Pancreas (tissue), 10 donors: ENCODE data around the gene THRA. TPM values are rescaled to one million over a fixed set of nuclear protein-coding genes. Genes with fewer than 3 reads are reported as not detected.
A peak's percentile ranks its signal among the peaks of the same experiment; 100 is the strongest.
"Not testable (repeated sequence)": the region's sequence is repeated elsewhere in the genome, so short reads cannot be mapped to it uniquely, and the experiment has no call there.

Source experiments
- ATAC-seq, 4 donors: fragments of 200-7000 bp; cut with Tn5 transposase; one replicate each; pipeline versions ENCODE4 v1.8.0 to v1.9.1; 2020; ENCODE audit warnings: mild to moderate bottlenecking in 4 of 4, moderate library complexity in 4 of 4
- DNase-seq, 6 donors: peaks; one replicate each; pipeline ENCODE4 v3.0.0-alpha.2; 2020
- FAIRE-seq: peaks from 2 replicates; lab custom pipeline; 2012; peaks lifted over from hg19 to GRCh38; lab: Jason Lieb, UNC
- H3K27ac ChIP-seq, 4 donors: fragments of 200-600 bp; sonication (generic); 1 replicate in 3 of 4; 2 replicates in 1 of 4; pipeline versions ENCODE4 v1.5.0 to v1.8.0; 2020
- H3K27me3 ChIP-seq, 4 donors: fragments of 200-600 bp; one replicate each; pipeline ENCODE4 v1.8.0; 2021
- H3K36me3 ChIP-seq, 3 donors: fragments of 200-600 bp; sonication (generic) in 1 of 3; one replicate each; pipeline versions ENCODE4 v1.5.0 to v1.8.0; 2020 to 2021
- H3K4me1 ChIP-seq, 3 donors: fragments of 200-600 bp; one replicate each; pipeline ENCODE4 v1.8.0; 2021
- H3K4me3 ChIP-seq, 4 donors: fragments of 200-600 bp; sonication (generic) in 2 of 4; one replicate each; pipeline versions ENCODE4 v1.5.0 to v1.8.0; 2020 to 2021
- H3K9me3 ChIP-seq, 4 donors: fragments of 200-600 bp; one replicate each; pipeline ENCODE4 v1.8.0; 2021
- CTCF ChIP-seq, 4 donors: fragments of 200-600 bp; sonication (generic) in 3 of 4; IDR thresholded peaks; one replicate each; pipeline versions ENCODE4 v1.5.0 to v1.8.0; 2021; ENCODE audit warnings: antibody characterized with exemption in 4 of 4
- WGBS, 2 donors: extraction: QIAGEN DNeasy Blood & Tissue Kit; methylation state at CpG; one replicate each; pipeline ENCODE4 v1.1.7; 2013; 5-methylcytosine and 5-hydroxymethylcytosine counted together
- intact Hi-C, 3 donors: fragments of 100-400 bp; cut with DNase I; formaldehyde crosslinking; loops; one replicate each; pipeline versions ENCODE4 v1.11.1 to v1.14.2; 2022
- microRNA-seq, 2 donors: library from miRNA; unstranded; fragments of <30 nt; microRNA quantifications; one replicate each; pipeline versions ENCODE4 to v1.1.0, GENCODE V29; 2019 to 2020
- polyA plus RNA-seq, 2 donors: library from polyadenylated mRNA; stranded (reverse); fragments of 200-250 nt; gene quantifications; one replicate each; pipeline ENCODE4 v1.2.3, GENCODE V29; 2013
- total RNA-seq, 6 donors: library from RNA; stranded (reverse); fragmentation: NEBNext Ultra II Directional in 4 of 6; extraction: Animal tissue kit (Norgen Biotek cat#: 25700) in 4 of 6; gene quantifications; one replicate each; pipeline versions ENCODE4 v1.2.1 to v1.2.4, GENCODE V29; 2021 to 2023
- donor health status: healthy with polysubstance abuse.
- donor health status: DM: no; HTN: no; CAD: no; lungs with moderate emphysema.
- donor health status: DM: no; HTN: no; CAD: no.
- donor health status: control.
- donor health status: control.
- donor health status: Bipolar disorder and iron deficiency.
- donor health status: DM: yes; HTN: yes; CAD: no.
- donor health status: DM: no; HTN: no; CAD: no.
- donor health status: DM: no; HTN: no; CAD: no.
- donor health status: DM: yes; HTN: yes; CAD: no.

The THRA gene
- total and polyA plus RNA-seq, 8 donors, result 13.8 to 35.7 (median 22.6) TPM

GRCh38 chr17:40130352-40131042, 67.7 kb downstream of the THRA start:
- no peaks in the 10 kb centered on the region for H3K9me3 ChIP-seq
- FAIRE-seq (no peak), ATAC-seq (peak in 3 of 4 donors; percentile 49 to 75 (median 61)), DNase-seq (peak in 1 of 6 donors; percentile 39)
- intact Hi-C loops, result no loop called here
- TF ChIP-seq CTCF (IDR thresholded peaks at IDR 0.05), result no peak
- no peak overlapping the region for H3K4me3 ChIP-seq
- peaks cover 0 to 58% (median 25%) of the 10 kb centered on the region in 3 donors for H3K36me3 ChIP-seq
- H3K27ac ChIP-seq, result no peak overlapping the region
- H3K27me3 ChIP-seq, result no peaks in the 10 kb centered on the region
- peaks cover 0 to 8% (median 0%) of the 10 kb centered on the region in 3 donors for H3K4me1 ChIP-seq
- 75 to 78% methylated on average over 7 of the region's 7 CpGs for WGBS, 2 donors

GRCh38 chr17:40134184-40134583, 71.4 kb downstream of the THRA start:
- Histone ChIP-seq H3K9me3 (no peaks in the 10 kb centered on the region), H3K4me1 (peaks cover 4 to 17% (median 6%) of the 10 kb centered on the region in 3 donors), H3K27me3 (no peaks in the 10 kb centered on the region), H3K27ac (no peak overlapping the region), H3K36me3 (peaks cover 0 to 46% (median 28%) of the 10 kb centered on the region in 3 donors), H3K4me3 (no peak overlapping the region)
- intact Hi-C loops, result no loop called here
- no peak for TF ChIP-seq CTCF (IDR thresholded peaks at IDR 0.05)
- DNase-seq (no peak), FAIRE-seq (no peak), ATAC-seq (peak in 3 of 4 donors; percentile 38 to 60 (median 41))
- WGBS, 2 donors, result 28 to 30% methylated on average over 7 of the region's 7 CpGs

GRCh38 chr17:40135817-40136216, 73.1 kb downstream of the THRA start:
- H3K36me3 ChIP-seq, result peaks cover 0 to 34% (median 20%) of the 10 kb centered on the region in 3 donors
- intact Hi-C loops, result no loop called here
- WGBS, 2 donors, result 92 to 95% methylated on average over 3 of the region's 3 CpGs
- no peak overlapping the region for H3K4me3 ChIP-seq
- DNase-seq (no peak), FAIRE-seq (no peak), ATAC-seq (no peak)
- TF ChIP-seq CTCF (IDR thresholded peaks at IDR 0.05), result no peak
- H3K9me3 ChIP-seq, result no peaks in the 10 kb centered on the region
- peaks cover 4 to 21% (median 6%) of the 10 kb centered on the region in 3 donors for H3K4me1 ChIP-seq
- H3K27me3 ChIP-seq, result no peaks in the 10 kb centered on the region
- H3K27ac ChIP-seq, result no peak overlapping the region

GRCh38 chr17:40139566-40140058, 76.8 kb downstream of the THRA start:
- no peak for TF ChIP-seq CTCF (IDR thresholded peaks at IDR 0.05)
- H3K4me1 ChIP-seq, result peaks cover 6 to 20% (median 10%) of the 10 kb centered on the region in 3 donors
- no peaks in the 10 kb centered on the region for H3K27me3 ChIP-seq
- peak in 3 of 6 donors; percentile 32 to 50 (median 34) for DNase-seq
- no peak for FAIRE-seq
- 3 to 4% methylated on average over 14 of the region's 14 CpGs for WGBS, 2 donors
- no peaks in the 10 kb centered on the region for H3K9me3 ChIP-seq
- peak overlapping the region; percentile 92 to 96 (median 93) for H3K27ac ChIP-seq
- intact Hi-C loops, result no loop called here
- H3K36me3 ChIP-seq, result peaks cover 0 to 28% (median 3%) of the 10 kb centered on the region in 3 donors
- H3K4me3 ChIP-seq, result peak overlapping the region; percentile 0 to 57 (median 40)
- peak; percentile 6 to 16 (median 10) for ATAC-seq

GRCh38 chr17:40143166-40143565, 80.4 kb downstream of the THRA start:
- peaks cover 6 to 18% (median 8%) of the 10 kb centered on the region in 3 donors for H3K4me1 ChIP-seq
- H3K4me3 ChIP-seq, DNase-seq, intact Hi-C loops, H3K9me3 ChIP-seq, H3K27ac ChIP-seq, FAIRE-seq, H3K27me3 ChIP-seq, ATAC-seq: not testable (repeated sequence)
- WGBS, 2 donors, result 95 to 99% methylated on average over 3 of the region's 3 CpGs
- peaks cover 0 to 12% (median 0%) of the 10 kb centered on the region in 3 donors for H3K36me3 ChIP-seq

Small RNA genes within 50 kb of the gene (microRNA-seq; reads per million reads assigned to microRNA genes)
- gene MIR6884, result 0 reads per million in 2 donors

Other genes with a start within 250 kb of the THRA start
- gene IKZF3, start 198.7 kb upstream of the THRA start, total RNA-seq, result 1 to 10 TPM in 2 of 6 donors, under 1 TPM in 4; 0.32 to 1.2 (median 0.84) TPM
- under 1 TPM; 0.12 to 0.15 TPM for gene IKZF3, start 198.7 kb upstream of the THRA start, polyA plus RNA-seq
- gene ZPBP2, start 194.8 kb upstream of the THRA start, total RNA-seq, result not detected
- not detected for gene ZPBP2, start 194.8 kb upstream of the THRA start, polyA plus RNA-seq
- 1 to 10 TPM; 2.5 to 9.9 (median 6.6) TPM for gene GSDMB, start 144.3 kb upstream of the THRA start, total RNA-seq
- gene GSDMB, start 144.3 kb upstream of the THRA start, polyA plus RNA-seq, result 10 to 100 TPM; 16.9 to 23.6 TPM
- 10 to 100 TPM; 45.0 to 78.1 (median 61.6) TPM for gene ORMDL3, start 135.4 kb upstream of the THRA start, total RNA-seq
- 10 to 100 TPM; 36.4 to 44.0 TPM for gene ORMDL3, start 135.4 kb upstream of the THRA start, polyA plus RNA-seq
- not detected for gene LRRC3C, start 135.2 kb upstream of the THRA start, total RNA-seq
- not detected for gene LRRC3C, start 135.2 kb upstream of the THRA start, polyA plus RNA-seq
- gene GSDMA, start 100.0 kb upstream of the THRA start, total RNA-seq, result under 1 TPM in 2 of 6 donors, not detected in 4; 0.09 to 0.73 TPM
- not detected for gene GSDMA, start 100.0 kb upstream of the THRA start, polyA plus RNA-seq
- 10 to 100 TPM; 34.2 to 43.5 (median 39.5) TPM for gene PSMD3, start 82.2 kb upstream of the THRA start, total RNA-seq
- gene PSMD3, start 82.2 kb upstream of the THRA start, polyA plus RNA-seq, result 10 to 100 TPM; 32.0 to 41.7 TPM
- gene CSF3, start 47.5 kb upstream of the THRA start, total RNA-seq, result under 1 TPM in 2 of 6 donors, not detected in 4; 0.16 to 0.20 TPM
- 1 to 10 TPM in 1 of 2 donors, under 1 TPM in 1; 0.27 to 3.5 TPM for gene CSF3, start 47.5 kb upstream of the THRA start, polyA plus RNA-seq
- gene MED24, start 8.6 kb upstream of the THRA start, total RNA-seq, result 10 to 100 TPM; 22.1 to 43.7 (median 29.1) TPM
- gene MED24, start 8.6 kb upstream of the THRA start, polyA plus RNA-seq, result 10 to 100 TPM; 58.5 to 60.1 TPM
- 10 to 100 TPM in 4 of 6 donors, 1 to 10 TPM in 2; 4.8 to 16.6 (median 11.2) TPM for gene NR1D1, start 37.6 kb downstream of the THRA start, total RNA-seq
- 10 to 100 TPM; 11.0 to 17.5 TPM for gene NR1D1, start 37.6 kb downstream of the THRA start, polyA plus RNA-seq
- 10 to 100 TPM; 21.0 to 44.6 (median 29.2) TPM for gene MSL1, start 59.0 kb downstream of the THRA start, total RNA-seq
- 100 to 1,000 TPM in 1 of 2 donors, 10 to 100 TPM in 1; 71.0 to 105 TPM for gene MSL1, start 59.0 kb downstream of the THRA start, polyA plus RNA-seq
- 10 to 100 TPM; 31.3 to 46.2 (median 40.8) TPM for gene CASC3, start 77.6 kb downstream of the THRA start, total RNA-seq
- gene CASC3, start 77.6 kb downstream of the THRA start, polyA plus RNA-seq, result 10 to 100 TPM; 35.2 to 42.3 TPM
- gene RAPGEFL1, start 114.5 kb downstream of the THRA start, total RNA-seq, result 1 to 10 TPM; 2.6 to 4.9 (median 4.2) TPM
- gene RAPGEFL1, start 114.5 kb downstream of the THRA start, polyA plus RNA-seq, result 10 to 100 TPM in 1 of 2 donors, 1 to 10 TPM in 1; 8.0 to 10.6 TPM
- 10 to 100 TPM; 11.8 to 21.7 (median 14.6) TPM for gene WIPF2, start 156.3 kb downstream of the THRA start, total RNA-seq
- 1 to 10 TPM; 6.3 to 9.5 TPM for gene WIPF2, start 156.3 kb downstream of the THRA start, polyA plus RNA-seq
- 1 to 10 TPM in 5 of 6 donors, under 1 TPM in 1; 0.71 to 3.3 (median 2.0) TPM for gene CDC6, start 224.9 kb downstream of the THRA start, total RNA-seq
- 1 to 10 TPM in 1 of 2 donors, under 1 TPM in 1; 0.75 to 1.1 TPM for gene CDC6, start 224.9 kb downstream of the THRA start, polyA plus RNA-seq
- 10 to 100 TPM in 3 of 6 donors, 1 to 10 TPM in 3; 6.8 to 19.7 (median 10.1) TPM for gene RARA, start 246.2 kb downstream of the THRA start, total RNA-seq
- 10 to 100 TPM; 14.7 to 15.0 TPM for gene RARA, start 246.2 kb downstream of the THRA start, polyA plus RNA-seq